WTC11 (cell line): Measurements from ENCODE around the gene ZNF565. TPM values are rescaled to one million over a fixed set of nuclear protein-coding genes. Genes with fewer than 3 reads are reported as not detected.

ENCODE experiments used
- ATAC-seq: fragments of 200-7000 bp; cut with Tn5 transposase; 2 replicates; pipeline ENCODE4 v1.10.0; 2021; ENCODE audit warnings: mild to moderate bottlenecking, moderate library complexity
- CTCF ChIA-PET: fragments of 300-600 bp; sonication (Branson Sonifier 250); formaldehyde crosslinking; loops from one replicate; lab custom pipeline; 2021; ENCODE audit warnings: antibody characterized with exemption; lab: Charles Lee
- POLR2A ChIA-PET: fragments of 350-600 bp; sonication (Branson Sonifier 250); formaldehyde crosslinking; loops from one replicate; lab custom pipeline; 2021; ENCODE audit warnings: antibody characterized with exemption; lab: Charles Lee
- DNase-seq: peaks from one replicate; pipeline ENCODE4 v3.0.0; 2021; ENCODE audit warnings: low spot score
- H3K27ac Mint-ChIP-seq: 2 replicates; pipeline ENCODE4 v1.8.0; 2021; ENCODE audit warnings: mixed read lengths
- H3K27me3 Mint-ChIP-seq: 2 replicates; pipeline ENCODE4 v1.8.0; 2021; ENCODE audit warnings: low read depth, mild to moderate bottlenecking, moderate library complexity, mixed read lengths
- H3K36me3 Mint-ChIP-seq: 2 replicates; pipeline ENCODE4 v1.8.0; 2021; ENCODE audit warnings: mixed read lengths
- H3K4me1 Mint-ChIP-seq: 2 replicates; pipeline ENCODE4 v1.8.0; 2022; ENCODE audit warnings: mixed read lengths
- H3K4me3 Mint-ChIP-seq: 2 replicates; pipeline ENCODE4 v1.8.0; 2021; ENCODE audit warnings: mild to moderate bottlenecking, moderate library complexity, mixed read lengths
- H3K9me3 Mint-ChIP-seq: 2 replicates; pipeline ENCODE4 v1.8.0; 2021; ENCODE audit warnings: mixed read lengths
- ATF2 ChIP-seq: sonication (generic); formaldehyde crosslinking; IDR thresholded peaks from 2 replicates; pipeline ENCODE4 v1.8.1; 2022; ENCODE audit warnings: low read depth, missing genetic modification reagents, borderline replicate concordance
- E2F5 ChIP-seq: sonication (generic); formaldehyde crosslinking; IDR thresholded peaks from 2 replicates; pipeline ENCODE4 v1.8.1; 2022; ENCODE audit warnings: mild to moderate bottlenecking, moderate library complexity, missing genetic modification reagents
- ELF4 ChIP-seq: sonication (generic); formaldehyde crosslinking; IDR thresholded peaks from 2 replicates; pipeline ENCODE4 v1.8.1; 2022; ENCODE audit warnings: low read depth, mild to moderate bottlenecking, moderate library complexity, missing genetic modification reagents
- FOXJ3 ChIP-seq: sonication (generic); formaldehyde crosslinking; IDR thresholded peaks from 2 replicates; pipeline ENCODE4 v1.9.0; 2021; ENCODE audit warnings: missing genetic modification reagents, mild to moderate bottlenecking, borderline replicate concordance
- FOXK1 ChIP-seq: sonication (generic); formaldehyde crosslinking; IDR thresholded peaks from 2 replicates; pipeline ENCODE4 v1.8.0; 2022; ENCODE audit warnings: mild to moderate bottlenecking, moderate library complexity, missing genetic modification reagents
- FOXP1 ChIP-seq: sonication (generic); formaldehyde crosslinking; IDR thresholded peaks from 2 replicates; pipeline ENCODE4 v1.8.0; 2022; ENCODE audit warnings: missing genetic modification reagents, mild to moderate bottlenecking, moderate library complexity, borderline replicate concordance
- GTF2I ChIP-seq: fragments of 250-450 bp; sonication (Bioruptor Pico); conservative IDR thresholded peaks from 2 replicates; pipeline ENCODE4 v1.4.0; 2021; ENCODE audit warnings: mild to moderate bottlenecking
- MXD4 ChIP-seq: fragments of 250-450 bp; sonication (Bioruptor Pico); IDR thresholded peaks from 2 replicates; pipeline ENCODE4 v1.8.0; 2021; ENCODE audit warnings: mild to moderate bottlenecking, moderate library complexity, borderline replicate concordance
- NFATC4 ChIP-seq: fragments of 250-450 bp; sonication (Bioruptor Pico); IDR thresholded peaks from 2 replicates; pipeline ENCODE4 v1.9.0; 2021; ENCODE audit warnings: mild to moderate bottlenecking
- NR1H2 ChIP-seq: sonication (generic); formaldehyde crosslinking; IDR thresholded peaks from 2 replicates; pipeline ENCODE4 v1.9.0; 2021; ENCODE audit warnings: mild to moderate bottlenecking, moderate library complexity, missing genetic modification reagents
- NR3C1 ChIP-seq: sonication (generic); formaldehyde crosslinking; conservative IDR thresholded peaks from 2 replicates; pipeline ENCODE4 v1.8.1; 2023; ENCODE audit warnings: low read depth, mild to moderate bottlenecking, missing genetic modification reagents
- PREB ChIP-seq: sonication (generic); formaldehyde crosslinking; IDR thresholded peaks from 2 replicates; pipeline ENCODE4 v1.8.1; 2022; ENCODE audit warnings: mild to moderate bottlenecking, missing genetic modification reagents, moderate library complexity, borderline replicate concordance
- SMAD3 ChIP-seq: sonication (generic); formaldehyde crosslinking; IDR thresholded peaks from 2 replicates; pipeline ENCODE4 v1.8.0; 2022; ENCODE audit warnings: missing genetic modification reagents, mild to moderate bottlenecking, borderline replicate concordance
- TEAD4 ChIP-seq: sonication (generic); formaldehyde crosslinking; IDR thresholded peaks from 2 replicates; pipeline ENCODE4 v1.8.0; 2022; ENCODE audit warnings: mild to moderate bottlenecking, missing genetic modification reagents
- ZSCAN18 ChIP-seq: fragments of 250-450 bp; sonication (Bioruptor Pico); IDR thresholded peaks from 2 replicates; pipeline ENCODE4 v2.1.2; 2022; ENCODE audit warnings: mild to moderate bottlenecking, moderate library complexity
- total RNA-seq: library from RNA; stranded (reverse); gene quantifications from 3 replicates; pipeline ENCODE4 v1.2.3, GENCODE V29; 2021
- TF ChIP-seq, protein P1 (sequence below): sonication (generic); formaldehyde crosslinking; IDR thresholded peaks from 2 replicates; pipeline ENCODE4 v1.8.1; 2023; ENCODE audit warnings: mild to moderate bottlenecking, missing genetic modification reagents, moderate library complexity
- TF ChIP-seq, protein P2 (sequence below): fragments of 200-600 bp; IDR thresholded peaks from 2 replicates; pipeline ENCODE4 v1.8.0; 2022; ENCODE audit warnings: antibody characterized with exemption
- TF ChIP-seq, protein P3 (sequence below): sonication (generic); formaldehyde crosslinking; IDR thresholded peaks from 2 replicates; pipeline ENCODE4 v1.8.1; 2023; ENCODE audit warnings: mild to moderate bottlenecking, moderate library complexity, missing genetic modification reagents
- TF ChIP-seq, protein P4 (sequence below): fragments of 250-450 bp; sonication (Bioruptor Pico); IDR thresholded peaks from 2 replicates; pipeline ENCODE4 v1.9.0; 2021; ENCODE audit warnings: moderate library complexity, mild to moderate bottlenecking, inconsistent platforms, borderline replicate concordance
- TF ChIP-seq, protein P5 (sequence below): sonication (generic); formaldehyde crosslinking; IDR thresholded peaks from 2 replicates; pipeline ENCODE4 v1.8.0; 2022; ENCODE audit warnings: missing genetic modification reagents

ZNF565 gene
- total RNA-seq, 1 experiment from 2014 or later: 3.0 TPM

- ChIA-PET CTCF (interaction anchor here (1.7 kb wide), 1 partner anchor 12 kb away, joined by 5 read pairs; no protein-coding TSS in a partner anchor), POLR2A (interaction anchor here (1.6 kb wide), 1 partner anchor 234 kb away, joined by 3 read pairs; the partner anchor contains the start of gene ZNF566)
- peaks cover 5% of the 10 kb centered on the region; the same call in 1 of the 2 replicates for H3K36me3 Mint-ChIP-seq
- no peak overlapping the region for H3K27ac Mint-ChIP-seq
- no peak overlapping the region for H3K4me3 Mint-ChIP-seq
- no peak for DNase-seq
- no peak for TF ChIP-seq ATF2
- TF ChIP-seq FOXJ3 (CRISPR knock-in tag): no peak
- TF ChIP-seq, protein P1, sequence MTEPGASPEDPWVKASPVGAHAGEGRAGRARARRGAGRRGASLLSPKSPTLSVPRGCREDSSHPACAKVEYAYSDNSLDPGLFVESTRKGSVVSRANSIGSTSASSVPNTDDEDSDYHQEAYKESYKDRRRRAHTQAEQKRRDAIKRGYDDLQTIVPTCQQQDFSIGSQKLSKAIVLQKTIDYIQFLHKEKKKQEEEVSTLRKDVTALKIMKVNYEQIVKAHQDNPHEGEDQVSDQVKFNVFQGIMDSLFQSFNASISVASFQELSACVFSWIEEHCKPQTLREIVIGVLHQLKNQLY: no peak
- TF ChIP-seq FOXK1 (CRISPR knock-in tag): no peak
- TF ChIP-seq, protein P2, sequence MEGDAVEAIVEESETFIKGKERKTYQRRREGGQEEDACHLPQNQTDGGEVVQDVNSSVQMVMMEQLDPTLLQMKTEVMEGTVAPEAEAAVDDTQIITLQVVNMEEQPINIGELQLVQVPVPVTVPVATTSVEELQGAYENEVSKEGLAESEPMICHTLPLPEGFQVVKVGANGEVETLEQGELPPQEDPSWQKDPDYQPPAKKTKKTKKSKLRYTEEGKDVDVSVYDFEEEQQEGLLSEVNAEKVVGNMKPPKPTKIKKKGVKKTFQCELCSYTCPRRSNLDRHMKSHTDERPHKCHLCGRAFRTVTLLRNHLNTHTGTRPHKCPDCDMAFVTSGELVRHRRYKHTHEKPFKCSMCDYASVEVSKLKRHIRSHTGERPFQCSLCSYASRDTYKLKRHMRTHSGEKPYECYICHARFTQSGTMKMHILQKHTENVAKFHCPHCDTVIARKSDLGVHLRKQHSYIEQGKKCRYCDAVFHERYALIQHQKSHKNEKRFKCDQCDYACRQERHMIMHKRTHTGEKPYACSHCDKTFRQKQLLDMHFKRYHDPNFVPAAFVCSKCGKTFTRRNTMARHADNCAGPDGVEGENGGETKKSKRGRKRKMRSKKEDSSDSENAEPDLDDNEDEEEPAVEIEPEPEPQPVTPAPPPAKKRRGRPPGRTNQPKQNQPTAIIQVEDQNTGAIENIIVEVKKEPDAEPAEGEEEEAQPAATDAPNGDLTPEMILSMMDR: no peak
- TF ChIP-seq NR1H2 (CRISPR knock-in tag): no peak
- TF ChIP-seq, protein P3, sequence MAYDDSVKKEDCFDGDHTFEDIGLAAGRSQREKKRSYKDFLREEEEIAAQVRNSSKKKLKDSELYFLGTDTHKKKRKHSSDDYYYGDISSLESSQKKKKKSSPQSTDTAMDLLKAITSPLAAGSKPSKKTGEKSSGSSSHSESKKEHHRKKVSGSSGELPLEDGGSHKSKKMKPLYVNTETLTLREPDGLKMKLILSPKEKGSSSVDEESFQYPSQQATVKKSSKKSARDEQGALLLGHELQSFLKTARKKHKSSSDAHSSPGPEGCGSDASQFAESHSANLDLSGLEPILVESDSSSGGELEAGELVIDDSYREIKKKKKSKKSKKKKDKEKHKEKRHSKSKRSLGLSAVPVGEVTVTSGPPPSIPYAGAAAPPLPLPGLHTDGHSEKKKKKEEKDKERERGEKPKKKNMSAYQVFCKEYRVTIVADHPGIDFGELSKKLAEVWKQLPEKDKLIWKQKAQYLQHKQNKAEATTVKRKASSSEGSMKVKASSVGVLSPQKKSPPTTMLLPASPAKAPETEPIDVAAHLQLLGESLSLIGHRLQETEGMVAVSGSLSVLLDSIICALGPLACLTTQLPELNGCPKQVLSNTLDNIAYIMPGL (CRISPR knock-in tag): no peak
- TF ChIP-seq PREB: no peak
- TF ChIP-seq NR3C1 (CRISPR knock-in tag): no peak
- TF ChIP-seq SMAD3: no peak
- no peak for TF ChIP-seq ELF4 (CRISPR knock-in tag)
- TF ChIP-seq ZSCAN18: no peak
- TF ChIP-seq FOXP1 (CRISPR knock-in tag): no peak
- TF ChIP-seq, protein P4, sequence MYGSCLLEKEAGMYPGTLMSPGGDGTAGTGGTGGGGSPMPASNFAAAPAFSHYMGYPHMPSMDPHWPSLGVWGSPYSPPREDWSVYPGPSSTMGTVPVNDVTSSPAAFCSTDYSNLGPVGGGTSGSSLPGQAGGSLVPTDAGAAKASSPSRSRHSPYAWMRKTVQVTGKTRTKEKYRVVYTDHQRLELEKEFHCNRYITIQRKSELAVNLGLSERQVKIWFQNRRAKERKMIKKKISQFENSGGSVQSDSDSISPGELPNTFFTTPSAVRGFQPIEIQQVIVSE (CRISPR knock-in tag): no peak
- TF ChIP-seq GTF2I (CRISPR knock-in tag): no peak
- TF ChIP-seq, protein P5, sequence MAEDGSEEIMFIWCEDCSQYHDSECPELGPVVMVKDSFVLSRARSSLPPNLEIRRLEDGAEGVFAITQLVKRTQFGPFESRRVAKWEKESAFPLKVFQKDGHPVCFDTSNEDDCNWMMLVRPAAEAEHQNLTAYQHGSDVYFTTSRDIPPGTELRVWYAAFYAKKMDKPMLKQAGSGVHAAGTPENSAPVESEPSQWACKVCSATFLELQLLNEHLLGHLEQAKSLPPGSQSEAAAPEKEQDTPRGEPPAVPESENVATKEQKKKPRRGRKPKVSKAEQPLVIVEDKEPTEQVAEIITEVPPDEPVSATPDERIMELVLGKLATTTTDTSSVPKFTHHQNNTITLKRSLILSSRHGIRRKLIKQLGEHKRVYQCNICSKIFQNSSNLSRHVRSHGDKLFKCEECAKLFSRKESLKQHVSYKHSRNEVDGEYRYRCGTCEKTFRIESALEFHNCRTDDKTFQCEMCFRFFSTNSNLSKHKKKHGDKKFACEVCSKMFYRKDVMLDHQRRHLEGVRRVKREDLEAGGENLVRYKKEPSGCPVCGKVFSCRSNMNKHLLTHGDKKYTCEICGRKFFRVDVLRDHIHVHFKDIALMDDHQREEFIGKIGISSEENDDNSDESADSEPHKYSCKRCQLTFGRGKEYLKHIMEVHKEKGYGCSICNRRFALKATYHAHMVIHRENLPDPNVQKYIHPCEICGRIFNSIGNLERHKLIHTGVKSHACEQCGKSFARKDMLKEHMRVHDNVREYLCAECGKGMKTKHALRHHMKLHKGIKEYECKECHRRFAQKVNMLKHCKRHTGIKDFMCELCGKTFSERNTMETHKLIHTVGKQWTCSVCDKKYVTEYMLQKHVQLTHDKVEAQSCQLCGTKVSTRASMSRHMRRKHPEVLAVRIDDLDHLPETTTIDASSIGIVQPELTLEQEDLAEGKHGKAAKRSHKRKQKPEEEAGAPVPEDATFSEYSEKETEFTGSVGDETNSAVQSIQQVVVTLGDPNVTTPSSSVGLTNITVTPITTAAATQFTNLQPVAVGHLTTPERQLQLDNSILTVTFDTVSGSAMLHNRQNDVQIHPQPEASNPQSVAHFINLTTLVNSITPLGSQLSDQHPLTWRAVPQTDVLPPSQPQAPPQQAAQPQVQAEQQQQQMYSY (CRISPR knock-in tag): no peak
- no peak for TF ChIP-seq TEAD4 (CRISPR knock-in tag)
- no peak for TF ChIP-seq E2F5
- no peak for TF ChIP-seq MXD4 (CRISPR knock-in tag)
- no peak for TF ChIP-seq NFATC4 (CRISPR knock-in tag)
- no peaks in the 10 kb centered on the region; the same call in 1 of the 2 replicates for H3K27me3 Mint-ChIP-seq
- H3K4me1 Mint-ChIP-seq: peaks cover 9% of the 10 kb centered on the region
- H3K9me3 Mint-ChIP-seq: 0 out of 2 replicates have a peak, but pooled peaks cover 3% of the 10 kb centered on the region
- no peak for ATAC-seq
These were observed 41.6 kb upstream of the ZNF565 start for GRCh38 chr19:36256064-36256463.
